Activated naive CD4-positive, alpha-beta T cell treated with anti-CD3 and anti-CD28 coated beads, Interleukin-2, amount 50 U/mL, for 24 hours (primary cell): ENCODE measurements around the gene CDK5.

ENCODE experiments used
- H3K27ac Mint-ChIP-seq: one replicate; pipeline ENCODE4 v1.8.0; 2021; ENCODE audit warnings: mild to moderate bottlenecking, mixed read lengths
- H3K27me3 Mint-ChIP-seq: one replicate; pipeline ENCODE4 v1.8.0; 2021; ENCODE audit warnings: mixed read lengths
- H3K36me3 Mint-ChIP-seq: one replicate; pipeline ENCODE4 v1.8.0; 2021; ENCODE audit warnings: mixed read lengths
- H3K4me1 Mint-ChIP-seq: one replicate; pipeline ENCODE4 v1.8.0; 2021; ENCODE audit warnings: mixed read lengths
- H3K4me3 Mint-ChIP-seq: one replicate; pipeline ENCODE4 v1.8.0; 2021; ENCODE audit warnings: mild to moderate bottlenecking, mixed read lengths
- H3K9me3 Mint-ChIP-seq: one replicate; pipeline ENCODE4 v1.8.0; 2021; ENCODE audit warnings: mixed read lengths

The CDK5 gene

GRCh38 chr7:151057506-151057988 lies at the start of gene CDK5:
Gene CDK5 (minus strand): TSS chr7:151057897. CDS start chr7:151057848, 49 bp downstream.
- Mint-ChIP-seq H3K9me3 (no peaks in the 10 kb centered on the region), H3K4me1 (peaks cover 35% of the 10 kb centered on the region), H3K36me3 (no peaks in the 10 kb centered on the region)

GRCh38 chr7:151104411-151105235 lies 46.9 kb upstream of the CDK5 start:
- no peaks in the 10 kb centered on the region for H3K27me3 Mint-ChIP-seq
- H3K4me3 Mint-ChIP-seq = no peak overlapping the region
- H3K27ac Mint-ChIP-seq = no peak overlapping the region
- H3K36me3 Mint-ChIP-seq = no peaks in the 10 kb centered on the region
- no peaks in the 10 kb centered on the region for H3K4me1 Mint-ChIP-seq
- H3K9me3 Mint-ChIP-seq = no peaks in the 10 kb centered on the region

More at GRCh38 chr7:151057506-151057988, at the start of gene CDK5:
- peak within 1 kb of the TSS; percentile 90 for H3K27ac Mint-ChIP-seq
- no peaks in the 10 kb centered on the region for H3K27me3 Mint-ChIP-seq
- peak within 1 kb of the TSS; percentile 95 for H3K4me3 Mint-ChIP-seq

- Mint-ChIP-seq H3K9me3 (no peaks in the 10 kb centered on the region), H3K4me1 (no peaks in the 10 kb centered on the region), H3K4me3 (no peak overlapping the region), H3K27ac (no peak overlapping the region), H3K36me3 (no peaks in the 10 kb centered on the region), H3K27me3 (no peaks in the 10 kb centered on the region)
Observed at GRCh38 chr7:151103973-151104372, 46.3 kb upstream of the CDK5 start.

GRCh38 chr7:151102991-151103390 lies 45.3 kb upstream of the CDK5 start:
- Mint-ChIP-seq H3K9me3 (no peaks in the 10 kb centered on the region), H3K27me3 (no peaks in the 10 kb centered on the region), H3K4me3 (no peak overlapping the region), H3K27ac (no peak overlapping the region), H3K36me3 (no peaks in the 10 kb centered on the region), H3K4me1 (no peaks in the 10 kb centered on the region)

- no peaks in the 10 kb centered on the region for H3K9me3 Mint-ChIP-seq
- no peak overlapping the region for H3K27ac Mint-ChIP-seq
- H3K36me3 Mint-ChIP-seq = no peaks in the 10 kb centered on the region
- H3K4me3 Mint-ChIP-seq = no peak overlapping the region
- no peaks in the 10 kb centered on the region for H3K4me1 Mint-ChIP-seq
- no peaks in the 10 kb centered on the region for H3K27me3 Mint-ChIP-seq
Observed at GRCh38 chr7:151101621-151102396, 44.1 kb upstream of the CDK5 start.

- Mint-ChIP-seq H3K27me3 (no peaks in the 10 kb centered on the region), H3K27ac (no peak overlapping the region), H3K4me3 (no peak overlapping the region), H3K9me3 (no peaks in the 10 kb centered on the region), H3K36me3 (no peaks in the 10 kb centered on the region), H3K4me1 (no peaks in the 10 kb centered on the region)
Observed at GRCh38 chr7:151100921-151101320, 43.2 kb upstream of the CDK5 start.

GRCh38 chr7:151099486-151100211 lies 42.0 kb upstream of the CDK5 start:
- H3K27me3 Mint-ChIP-seq = no peaks in the 10 kb centered on the region
- H3K27ac Mint-ChIP-seq = no peak overlapping the region
- H3K4me3 Mint-ChIP-seq = no peak overlapping the region
- no peaks in the 10 kb centered on the region for H3K9me3 Mint-ChIP-seq
- H3K36me3 Mint-ChIP-seq = no peaks in the 10 kb centered on the region
- no peaks in the 10 kb centered on the region for H3K4me1 Mint-ChIP-seq

- H3K27me3 Mint-ChIP-seq = no peaks in the 10 kb centered on the region
- no peaks in the 10 kb centered on the region for H3K9me3 Mint-ChIP-seq
- no peak overlapping the region for H3K4me3 Mint-ChIP-seq
- no peaks in the 10 kb centered on the region for H3K36me3 Mint-ChIP-seq
- no peaks in the 10 kb centered on the region for H3K4me1 Mint-ChIP-seq
- no peak overlapping the region for H3K27ac Mint-ChIP-seq
Observed at GRCh38 chr7:151095828-151096475, 38.3 kb upstream of the CDK5 start.

- no peaks in the 10 kb centered on the region for H3K9me3 Mint-ChIP-seq
- no peaks in the 10 kb centered on the region for H3K36me3 Mint-ChIP-seq
- no peak overlapping the region for H3K27ac Mint-ChIP-seq
- H3K4me3 Mint-ChIP-seq = no peak overlapping the region
- no peaks in the 10 kb centered on the region for H3K4me1 Mint-ChIP-seq
- H3K27me3 Mint-ChIP-seq = no peaks in the 10 kb centered on the region
Observed at GRCh38 chr7:151095123-151095797, 37.6 kb upstream of the CDK5 start.

GRCh38 chr7:151094675-151095074 lies 37.0 kb upstream of the CDK5 start:
- no peaks in the 10 kb centered on the region for H3K9me3 Mint-ChIP-seq
- H3K4me1 Mint-ChIP-seq = peaks cover under 1% of the 10 kb centered on the region
- H3K27ac Mint-ChIP-seq = no peak overlapping the region
- no peak overlapping the region for H3K4me3 Mint-ChIP-seq
- no peaks in the 10 kb centered on the region for H3K36me3 Mint-ChIP-seq
- H3K27me3 Mint-ChIP-seq = no peaks in the 10 kb centered on the region

- H3K9me3 Mint-ChIP-seq = no peaks in the 10 kb centered on the region
- no peaks in the 10 kb centered on the region for H3K36me3 Mint-ChIP-seq
- peaks cover 10% of the 10 kb centered on the region for H3K4me1 Mint-ChIP-seq
- no peak overlapping the region for H3K4me3 Mint-ChIP-seq
- H3K27ac Mint-ChIP-seq = no peak overlapping the region
- H3K27me3 Mint-ChIP-seq = no peaks in the 10 kb centered on the region
Observed at GRCh38 chr7:151093748-151094147, 36.1 kb upstream of the CDK5 start.

GRCh38 chr7:151091988-151092387 lies 34.3 kb upstream of the CDK5 start:
- no peaks in the 10 kb centered on the region for H3K9me3 Mint-ChIP-seq
- H3K36me3 Mint-ChIP-seq = no peaks in the 10 kb centered on the region
- no peak overlapping the region for H3K4me3 Mint-ChIP-seq
- H3K27me3 Mint-ChIP-seq = no peaks in the 10 kb centered on the region
- peaks cover 16% of the 10 kb centered on the region for H3K4me1 Mint-ChIP-seq
- no peak overlapping the region for H3K27ac Mint-ChIP-seq

- Mint-ChIP-seq H3K27ac (no peak overlapping the region), H3K27me3 (no peaks in the 10 kb centered on the region), H3K4me3 (no peak overlapping the region), H3K4me1 (peaks cover 16% of the 10 kb centered on the region), H3K36me3 (no peaks in the 10 kb centered on the region), H3K9me3 (no peaks in the 10 kb centered on the region)
Observed at GRCh38 chr7:151091431-151091830, 33.7 kb upstream of the CDK5 start.

GRCh38 chr7:151091003-151091402 lies 33.3 kb upstream of the CDK5 start:
- Mint-ChIP-seq H3K27ac (no peak overlapping the region), H3K4me3 (no peak overlapping the region), H3K9me3 (no peaks in the 10 kb centered on the region), H3K36me3 (no peaks in the 10 kb centered on the region), H3K27me3 (no peaks in the 10 kb centered on the region), H3K4me1 (peaks cover 16% of the 10 kb centered on the region)
